CD4-positive, alpha-beta T cell treated with Interleukin-6 for 4 hours (primary cell): ENCODE results near the gene YIF1B.
A peak's percentile ranks its signal among the peaks of the same experiment; 100 is the strongest.
"Not testable (repeated sequence)": the region's sequence is repeated elsewhere in the genome, so short reads cannot be mapped to it uniquely, and the experiment has no call there.

ENCODE experiments used
- DNase-seq: peaks from one replicate; pipeline ENCODE4 v3.0.0-alpha.2; 2020; ENCODE audit warnings: mixed read lengths

YIF1B gene

DNA sequence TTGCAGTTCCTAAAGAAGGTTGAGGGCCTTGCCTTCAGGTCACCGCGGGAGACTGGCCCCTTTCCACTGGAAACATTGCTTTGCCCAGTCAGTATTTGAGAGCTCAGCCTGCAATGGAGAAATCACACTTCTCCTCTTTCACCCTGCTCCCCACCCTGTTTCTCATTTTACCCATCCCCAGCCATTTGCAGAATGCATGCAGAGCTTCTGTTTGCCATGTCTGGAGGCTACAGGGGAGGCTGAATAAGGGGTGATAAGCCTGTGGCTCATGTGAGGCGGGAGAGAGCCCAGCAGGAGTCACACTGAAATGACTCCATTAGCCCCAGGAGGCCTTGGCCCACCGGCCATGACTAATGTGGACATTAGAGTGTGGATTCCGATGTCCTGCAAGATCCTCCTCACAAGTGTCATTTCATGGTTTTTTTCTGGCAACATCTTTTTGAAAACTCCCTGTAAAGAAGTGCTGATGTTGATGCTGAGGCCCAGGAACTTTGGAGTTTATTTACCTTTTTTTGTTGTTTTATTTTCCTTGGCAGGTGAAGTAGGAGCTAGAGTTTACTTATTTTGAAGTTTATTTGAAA, 45.1 kb downstream of the YIF1B start:
- DNase-seq = no peak

- DNase-seq = no peak
Measured at GRCh38 chr19:38268539-38268938, 47.2 kb downstream of the YIF1B start.

DNA sequence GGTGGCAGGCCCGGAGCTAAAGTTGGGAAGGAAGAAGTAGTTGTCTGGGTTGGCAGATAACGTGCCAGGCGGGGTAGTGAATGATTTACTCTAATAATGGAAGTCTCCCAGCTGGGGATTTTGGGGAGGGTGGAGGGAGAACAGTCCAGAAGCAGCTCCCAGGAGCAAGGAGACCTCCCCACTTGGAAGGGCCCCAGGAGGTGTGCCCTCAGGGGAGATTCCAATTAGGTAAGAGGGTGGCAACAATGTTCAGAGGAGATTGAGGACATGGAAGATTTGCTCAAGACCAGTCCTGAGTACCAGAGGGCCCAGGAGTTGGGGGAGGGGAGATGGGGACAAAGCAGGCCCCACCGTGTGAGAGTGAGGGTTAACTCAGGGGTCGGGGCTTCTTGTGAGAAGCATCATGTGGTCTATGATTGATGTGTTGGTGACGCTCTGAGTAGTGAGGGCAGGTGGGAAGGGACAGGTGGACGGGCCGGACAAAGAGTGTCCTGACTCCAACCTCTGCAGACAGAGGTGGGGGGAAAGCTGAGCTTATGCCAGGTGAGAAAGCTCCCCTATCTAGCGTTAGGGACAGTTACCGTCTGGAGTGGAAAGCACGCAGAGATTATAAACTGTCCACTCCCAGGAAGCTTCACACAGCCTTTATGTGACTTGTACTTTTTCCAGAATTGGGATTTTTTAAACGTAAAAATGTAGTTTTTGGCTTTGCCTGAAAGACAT, 47.8 kb downstream of the YIF1B start:
- no peak for DNase-seq

DNA sequence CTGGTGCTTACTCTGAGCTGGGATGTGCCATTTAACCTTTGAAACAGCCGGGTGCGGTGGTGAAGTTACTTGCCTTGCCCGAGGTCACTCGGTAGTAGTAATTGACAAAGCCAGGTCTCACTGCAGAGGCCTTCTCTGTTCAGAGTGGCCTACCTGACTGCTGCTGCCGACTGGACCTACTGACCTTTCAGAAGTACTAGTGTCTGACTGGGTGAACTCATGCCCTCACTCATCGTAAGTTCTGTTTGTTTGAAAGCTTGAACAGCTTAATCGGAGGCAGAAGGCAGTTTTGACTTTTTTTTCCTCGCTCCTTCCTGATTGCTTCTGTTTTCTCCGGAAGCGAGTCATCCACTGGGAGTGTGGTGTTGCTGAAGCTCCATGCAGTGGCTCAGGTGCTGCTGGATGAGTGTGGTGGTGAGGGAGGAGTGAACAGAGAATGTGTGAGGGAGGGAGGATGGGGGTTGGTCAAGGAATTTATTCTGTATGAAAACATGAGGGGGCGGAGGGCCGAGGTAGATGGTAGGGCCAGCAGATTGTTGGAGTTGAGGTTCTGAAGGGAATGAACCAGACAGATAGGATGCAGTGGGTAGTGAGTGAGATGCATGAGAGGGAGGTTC, 48.7 kb downstream of the YIF1B start:
- no peak for DNase-seq

GRCh38 chr19:38265921-38266429, 49.8 kb downstream of the YIF1B start:
- DNase-seq = no peak

- no peak for DNase-seq
Measured at GRCh38 chr19:38265213-38265861, 50.4 kb downstream of the YIF1B start.

DNA sequence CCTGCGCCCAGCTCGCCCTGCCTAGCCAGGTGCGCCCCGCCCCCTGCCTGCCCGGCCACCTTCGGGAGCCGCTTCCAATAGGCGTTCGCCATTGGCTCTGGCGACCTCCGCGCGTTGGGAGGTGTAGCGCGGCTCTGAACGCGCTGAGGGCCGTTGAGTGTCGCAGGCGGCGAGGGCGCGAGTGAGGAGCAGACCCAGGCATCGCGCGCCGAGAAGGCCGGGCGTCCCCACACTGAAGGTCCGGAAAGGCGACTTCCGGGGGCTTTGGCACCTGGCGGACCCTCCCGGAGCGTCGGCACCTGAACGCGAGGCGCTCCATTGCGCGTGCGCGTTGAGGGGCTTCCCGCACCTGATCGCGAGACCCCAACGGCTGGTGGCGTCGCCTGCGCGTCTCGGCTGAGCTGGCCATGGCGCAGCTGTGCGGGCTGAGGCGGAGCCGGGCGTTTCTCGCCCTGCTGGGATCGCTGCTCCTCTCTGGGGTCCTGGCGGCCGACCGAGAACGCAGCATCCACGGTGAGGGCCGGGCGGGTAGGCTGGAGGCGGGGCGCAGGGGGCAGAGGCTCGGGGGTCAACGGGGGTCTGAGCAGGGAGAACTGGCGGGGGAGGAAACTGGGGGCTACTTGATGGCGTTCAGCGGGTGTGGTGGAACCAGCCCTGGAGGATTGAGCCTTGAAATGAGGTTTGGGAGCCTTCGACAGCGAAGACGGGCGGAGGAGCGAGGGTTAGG, 51.1 kb downstream of the YIF1B start, which contains the start of gene SPINT2:
Gene SPINT2, plus strand, starts transcription at position 88 of the 727 bp plus-strand sequence. Its CDS starts 320 bp downstream, at position 408.
- DNase-seq = no peak

- peak; percentile 87 for DNase-seq
Measured at GRCh38 chr19:38263689-38264485, 51.9 kb downstream of the YIF1B start.

GRCh38 chr19:38262585-38263268, 53.0 kb downstream of the YIF1B start:
- DNase-seq = no peak

- DNase-seq = not testable (repeated sequence)
Measured at GRCh38 chr19:38261942-38262341, 53.8 kb downstream of the YIF1B start.

GRCh38 chr19:38255383-38256014, 60.2 kb downstream of the YIF1B start:
- no peak for DNase-seq

DNA sequence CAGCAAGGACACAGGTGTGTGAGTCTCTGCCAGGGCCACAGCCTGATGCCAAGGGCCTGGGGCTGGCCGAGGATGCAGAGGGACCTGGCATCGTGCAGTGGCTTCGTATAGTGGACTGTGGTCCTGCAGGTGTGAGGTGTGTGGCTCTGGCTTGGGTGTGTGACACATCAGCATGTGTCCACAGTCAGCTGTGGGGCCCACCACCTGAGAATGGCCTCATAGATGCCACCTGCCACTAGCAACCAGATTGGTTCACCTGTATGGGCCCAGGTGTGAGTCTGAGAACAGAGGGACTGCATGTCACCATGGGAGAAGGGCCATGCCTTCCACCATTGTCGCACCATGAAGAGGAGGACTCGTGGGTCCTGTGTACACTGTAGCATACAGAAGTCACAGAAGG, 62.0 kb downstream of the YIF1B start:
- no peak for DNase-seq
